ENCODE results near the gene C11orf52.

- TF ChIP-seq CTCF (IDR thresholded peaks at IDR 0.05 in 8 of 11, conservative IDR thresholded peaks at IDR 0.05 in 3 of 11), result no peak
- no peak for TF ChIP-seq POLR2A (IDR thresholded peaks at IDR 0.05)
Observed at GRCh38 chr11:111938687-111939160, 20.0 kb downstream of the C11orf52 start.

All from spleen (tissue), 7 donors.